Measurements from ENCODE around the gene VWA1.
"Not testable (repeated sequence)": the region's sequence is repeated elsewhere in the genome, so short reads cannot be mapped to it uniquely, and the experiment has no call there.

Gene VWA1

GRCh38 chr1:1403653-1404052 is 31.8 kb upstream of the VWA1 start:
- DNase-seq (ENCODE audit: low read depth in 2 of 2), result no peak

GRCh38 chr1:1406101-1406820 is 29.2 kb upstream of the VWA1 start:
- no peak for DNase-seq (ENCODE audit: low read depth in 2 of 2)

- DNase-seq (ENCODE audit: low read depth in 2 of 2), result peak; percentile 93
Observed at GRCh38 chr1:1406821-1407635, 28.5 kb upstream of the VWA1 start, which contains the start of gene MRPL20. TSS of gene MRPL20 (minus strand) at chr1:1407293. CDS start at chr1:1407217, 76 bp downstream.

- DNase-seq (ENCODE audit: low read depth in 2 of 2), result no peak
Observed at GRCh38 chr1:1407636-1408318, 27.7 kb upstream of the VWA1 start.

GRCh38 chr1:1410238-1410637 is 25.3 kb upstream of the VWA1 start:
- not testable (repeated sequence) for DNase-seq (ENCODE audit: low read depth in 2 of 2)

DNA sequence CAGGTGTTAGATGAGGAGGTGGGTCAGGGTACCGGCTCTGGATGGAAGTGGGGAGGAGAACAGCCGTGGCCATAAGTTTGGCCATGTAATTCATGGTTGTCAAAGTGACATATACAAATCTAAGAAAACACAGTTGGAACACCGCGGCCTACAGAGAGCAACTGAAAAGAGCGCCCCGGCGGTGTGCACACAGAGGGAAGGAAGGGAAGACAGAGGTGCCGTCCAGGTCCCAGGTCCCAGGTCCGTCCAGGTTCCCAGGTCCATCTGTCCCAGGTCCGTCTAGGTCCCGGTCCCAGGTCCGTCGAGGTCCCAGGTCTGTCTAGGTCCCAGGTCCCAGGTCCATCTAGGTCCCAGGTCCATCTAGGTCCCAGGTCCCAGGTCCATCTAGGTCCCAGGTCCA is 23.9 kb upstream of the VWA1 start:
- DNase-seq (ENCODE audit: low read depth in 2 of 2), result no peak

GRCh38 chr1:1412311-1412902 is 23.1 kb upstream of the VWA1 start:
- DNase-seq (ENCODE audit: low read depth in 2 of 2), result not testable (repeated sequence)

GRCh38 chr1:1415751-1416150 is 19.7 kb upstream of the VWA1 start:
- no peak for DNase-seq (ENCODE audit: low read depth in 2 of 2)

DNA sequence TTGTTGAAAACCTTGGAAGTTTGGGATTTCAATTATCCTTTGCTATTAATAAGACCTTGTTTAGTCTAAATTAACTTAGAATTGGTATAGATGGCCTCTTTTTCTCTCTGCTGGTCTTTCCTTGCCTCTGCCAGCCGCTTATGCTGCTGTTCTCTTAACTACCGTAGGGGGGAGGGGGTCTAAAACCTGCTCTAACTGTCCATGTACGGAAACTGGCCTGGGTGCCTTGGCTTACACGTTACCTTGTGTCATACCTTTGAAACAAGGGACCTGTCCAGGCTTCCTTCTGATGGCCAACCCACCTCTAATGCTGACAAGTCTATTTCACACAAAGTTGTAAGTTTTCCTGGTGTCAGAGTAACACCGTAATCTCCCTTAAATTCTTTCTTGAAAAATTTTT is 18.1 kb upstream of the VWA1 start:
- DNase-seq (ENCODE audit: low read depth in 2 of 2), result not testable (repeated sequence)

- DNase-seq (ENCODE audit: low read depth in 2 of 2), result not testable (repeated sequence)
Observed at GRCh38 chr1:1417825-1418463, 17.5 kb upstream of the VWA1 start.

DNA sequence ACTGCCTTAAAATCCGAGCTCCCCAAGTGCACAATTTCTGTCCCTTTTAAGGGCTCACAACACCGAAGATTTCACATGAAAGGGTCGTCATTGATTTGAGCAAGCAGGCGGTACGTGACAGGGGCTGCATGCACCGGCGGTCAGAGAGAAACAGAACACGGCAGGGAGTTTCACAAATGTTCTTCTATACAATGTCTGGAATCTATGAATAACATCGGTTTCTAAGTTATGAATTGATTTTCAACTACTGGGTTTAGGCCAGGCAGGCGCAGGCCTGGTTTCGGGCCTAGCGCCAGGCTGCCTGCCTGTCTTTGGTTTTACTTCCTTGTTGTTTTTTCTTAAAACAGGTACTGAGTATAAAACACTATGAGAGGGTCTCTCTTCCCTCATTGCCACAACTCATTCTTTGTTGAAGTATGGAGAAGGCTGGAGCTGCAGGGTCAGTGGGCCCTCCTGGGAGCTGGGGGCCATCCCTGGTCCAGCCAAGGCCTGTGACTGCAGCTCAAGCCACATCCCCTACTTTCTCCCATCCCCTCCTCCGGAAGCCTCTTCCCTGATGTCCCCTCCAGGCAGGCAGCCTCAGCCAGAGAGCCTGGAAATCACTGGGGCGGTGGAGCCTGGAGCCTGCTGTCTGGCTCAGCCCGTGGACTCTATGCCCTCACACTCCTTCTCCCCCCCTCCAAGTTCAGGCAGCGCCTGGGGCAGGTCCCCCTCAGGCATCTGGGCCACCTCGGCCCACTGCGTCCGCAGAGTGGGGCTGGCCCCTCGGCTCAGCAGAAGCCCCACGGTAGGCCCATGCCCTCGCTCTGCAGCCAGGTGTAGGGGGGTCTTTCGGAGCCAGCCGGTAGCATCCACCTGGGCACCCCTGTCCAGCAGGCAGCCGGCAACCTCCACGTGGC is 16.8 kb upstream of the VWA1 start:
- DNase-seq (ENCODE audit: low read depth in 2 of 2), result no peak

GRCh38 chr1:1419363-1419812 is 16.1 kb upstream of the VWA1 start:
- DNase-seq (ENCODE audit: low read depth in 2 of 2), result no peak

DNA sequence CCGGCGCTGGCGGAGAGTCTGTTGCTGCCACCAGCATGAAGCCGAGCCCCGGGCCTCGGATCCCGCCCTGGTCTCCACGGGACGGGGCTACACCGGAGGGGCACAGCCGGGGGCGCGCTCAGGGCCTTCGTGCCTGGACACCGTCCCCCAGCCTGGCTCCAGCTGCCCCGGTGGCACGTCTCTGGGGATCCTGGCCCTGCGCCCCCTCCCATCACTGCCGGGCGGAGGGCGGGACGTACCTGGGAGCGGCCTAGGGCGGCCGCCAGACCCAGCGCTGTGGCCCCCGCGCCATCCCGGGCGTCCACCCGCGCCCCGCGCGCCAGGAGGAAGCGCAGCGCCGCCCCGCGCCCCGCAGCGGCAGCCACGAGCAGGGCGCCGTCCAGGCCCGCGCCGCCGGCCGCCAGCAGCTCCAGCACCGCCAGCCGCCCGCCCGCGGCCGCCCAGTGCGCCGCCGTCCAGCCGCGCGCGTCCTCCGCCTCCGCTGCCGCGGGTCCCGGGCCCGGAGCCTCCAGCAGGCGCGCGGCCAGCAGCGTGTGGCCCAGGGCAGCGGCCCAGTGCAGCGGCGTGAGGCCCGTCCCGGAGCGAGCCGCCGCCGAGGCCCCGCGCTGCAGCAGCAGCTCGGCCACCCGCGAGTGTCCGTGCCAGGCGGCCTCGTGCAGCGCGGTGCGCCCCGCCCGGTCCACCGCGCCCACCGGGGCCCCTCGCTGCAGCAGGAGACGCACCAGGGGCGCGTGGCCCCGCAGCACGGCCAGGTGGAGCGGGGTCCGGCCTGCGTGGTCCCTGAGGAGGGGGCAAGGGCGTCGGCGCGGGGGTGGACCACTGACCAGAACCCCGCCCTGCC is 15.5 kb upstream of the VWA1 start:
- no peak for DNase-seq (ENCODE audit: low read depth in 2 of 2)

- DNase-seq (ENCODE audit: low read depth in 2 of 2), result no peak
Observed at GRCh38 chr1:1420654-1421141, 14.8 kb upstream of the VWA1 start.

DNA sequence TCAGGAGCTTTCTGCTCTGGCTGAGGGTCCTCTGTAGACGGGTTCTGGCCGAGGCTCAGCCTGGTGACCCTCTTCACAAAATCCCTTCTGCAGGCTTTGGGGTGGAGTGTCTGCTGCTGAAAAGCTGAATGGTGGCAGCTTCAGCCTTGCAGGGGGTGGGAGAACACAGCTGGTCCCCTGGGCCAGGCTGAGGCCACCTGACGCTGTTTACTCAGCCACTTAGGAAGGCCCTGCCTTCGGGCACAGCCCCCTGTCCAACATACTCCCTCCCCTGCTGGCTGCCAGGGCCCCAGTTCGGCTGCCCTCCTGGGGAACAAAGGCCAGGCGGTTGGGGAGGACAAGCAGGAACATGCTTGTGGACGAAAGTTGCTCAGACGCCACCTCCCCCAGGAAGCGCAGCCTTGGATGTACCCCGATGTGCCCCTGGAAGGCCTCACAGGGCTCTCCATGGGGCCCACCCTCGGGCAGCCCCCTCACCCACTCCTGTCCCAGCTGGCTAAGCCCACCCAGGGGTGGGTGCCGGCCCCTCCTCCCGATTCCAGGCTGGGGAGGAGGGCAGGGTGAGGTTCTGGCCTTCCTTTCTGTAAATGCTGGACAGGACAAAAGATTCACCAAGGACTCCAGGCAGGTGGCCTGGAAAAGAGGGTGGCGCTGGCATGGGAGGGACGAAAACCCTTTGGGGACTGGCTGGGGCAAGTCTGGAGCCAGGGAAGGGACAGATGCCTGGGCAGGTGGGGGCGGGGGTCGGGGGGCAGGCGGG is 14.2 kb upstream of the VWA1 start, which contains the start of gene ANKRD65:
TSS of gene ANKRD65 (minus strand) at position 130 of the 760 bp plus-strand sequence. CDS start 271 bp downstream, outside the sequence.
- no peak for DNase-seq (ENCODE audit: low read depth in 2 of 2)

- DNase-seq (ENCODE audit: low read depth in 2 of 2), result no peak
Observed at GRCh38 chr1:1421907-1422464, 13.5 kb upstream of the VWA1 start.

GRCh38 chr1:1422465-1423244 is 12.8 kb upstream of the VWA1 start:
- DNase-seq (ENCODE audit: low read depth in 2 of 2), result no peak

Data from stimulated activated CD8-positive, alpha-beta memory T cell treated with anti-CD3 and anti-CD28 coated beads, Interleukin-7, amount 100 ng/mL, for 1 hour (primary cell).